Endothelial cell of umbilical vein (primary cell): ENCODE data around the gene GLRX5. TPM values are rescaled to one million over a fixed set of nuclear protein-coding genes. Genes with fewer than 3 reads are reported as not detected.

Experiments used
- BruUV-seq: library from RNA; stranded (reverse); fragments of 400-500 nt; replicated peaks from 2 replicates; lab custom pipeline; 2021; lab: Mats Ljungman, UMichigan
- CTCF ChIA-PET: fragments of 300-600, 350-600 bp; sonication (Branson Sonifier 250); formaldehyde crosslinking; loops from one replicate; lab custom pipeline; 2021; ENCODE audit warnings: antibody characterized with exemption, inconsistent platforms; lab: Charles Lee
- POLR2A ChIA-PET: fragments of 300-600, 350-600 bp; sonication (Branson Sonifier 250); formaldehyde crosslinking; loops from one replicate; lab custom pipeline; 2021; ENCODE audit warnings: antibody characterized with exemption, inconsistent platforms; lab: Charles Lee
- DNase-seq: peaks from one replicate; pipeline ENCODE4 v3.0.0-alpha.2; 2011; ENCODE audit warnings: low read depth, low spot score
- FAIRE-seq: peaks from 2 replicates; lab custom pipeline; 2011; peaks lifted over from hg19 to GRCh38; lab: Jason Lieb, UNC
- H2AFZ ChIP-seq: 2 replicates; pipeline ENCODE4 v1.6.0; 2012; ENCODE audit warnings: low read depth, low read length, control low read depth, inconsistent platforms
- H3K27ac ChIP-seq: 2 replicates; pipeline ENCODE4 v1.5.1; 2011; ENCODE audit warnings: low read depth, mild to moderate bottlenecking, control low read depth, low read length, moderate library complexity; ENCODE audit not compliant: insufficient read depth
- H3K27me3 ChIP-seq, 2 experiments: 2 replicates each; pipeline versions ENCODE4 v1.6.0 to v1.6.1; 2011; ENCODE audit warnings: low read length in 2 of 2, mixed read lengths in 1 of 2; ENCODE audit not compliant: control insufficient read depth in 2 of 2, insufficient read depth in 2 of 2
- H3K36me3 ChIP-seq, 2 experiments: 2 replicates in 1 of 2; 3 replicates in 1 of 2; pipeline ENCODE4 v1.5.1; 2011; ENCODE audit warnings: low read length in 2 of 2, mild to moderate bottlenecking in 1 of 2, moderate library complexity in 1 of 2; ENCODE audit not compliant: control insufficient read depth in 2 of 2, insufficient read depth in 2 of 2; ENCODE audit errors: extremely low read depth in 1 of 2
- H3K4me1 ChIP-seq: 3 replicates; pipeline ENCODE4 v1.5.1; 2011; ENCODE audit warnings: mild to moderate bottlenecking, low read length; ENCODE audit not compliant: control insufficient read depth, insufficient read depth; ENCODE audit errors: extremely low read depth
- H3K4me2 ChIP-seq: 2 replicates; pipeline ENCODE4 v1.6.1; 2011; ENCODE audit warnings: low read length, control low read depth, mixed read lengths; ENCODE audit not compliant: insufficient read depth
- H3K4me3 ChIP-seq, 3 experiments: fragments of 200-600 bp in 1 of 3; sonication (generic), shearing (Covaris generic) in 1 of 3; replicated peaks in 1 of 3; 2 replicates each; pipeline ENCODE4 v1.5.1; 2011 to 2016; ENCODE audit warnings: control low read depth in 3 of 3, low read length in 3 of 3, mild to moderate bottlenecking in 2 of 3, inconsistent platforms in 1 of 3, low read depth in 1 of 3, moderate library complexity in 1 of 3; ENCODE audit not compliant: insufficient read depth in 1 of 3
- H3K79me2 ChIP-seq: 2 replicates; pipeline ENCODE4 v1.6.0; 2012; ENCODE audit warnings: low read length, inconsistent platforms; ENCODE audit not compliant: control insufficient read depth, insufficient read depth
- H3K9ac ChIP-seq: replicated peaks from 2 replicates; pipeline ENCODE3; 2011; ENCODE audit warnings: low read length, control low read depth; ENCODE audit not compliant: insufficient read depth; ENCODE audit errors: extremely low read depth
- H3K9me1 ChIP-seq: replicated peaks from 3 replicates; pipeline ENCODE4 v1.6.0; 2011; ENCODE audit warnings: mild to moderate bottlenecking, low read length; ENCODE audit not compliant: control insufficient read depth, insufficient read depth; ENCODE audit errors: extremely low read depth
- H3K9me3 ChIP-seq: replicated peaks from 2 replicates; pipeline ENCODE4 v1.5.1; 2012; ENCODE audit warnings: low read length, inconsistent platforms; ENCODE audit not compliant: control insufficient read depth, insufficient read depth
- H4K20me1 ChIP-seq: replicated peaks from 2 replicates; pipeline ENCODE3; 2011; ENCODE audit warnings: mild to moderate bottlenecking, low read length; ENCODE audit not compliant: control insufficient read depth, insufficient read depth; ENCODE audit errors: extremely low read depth
- EZH2 ChIP-seq: IDR thresholded peaks from 2 replicates; pipeline ENCODE4 v1.6.1; 2012; ENCODE audit warnings: borderline replicate concordance, low read depth, mild to moderate bottlenecking, moderate library complexity, low read length, inconsistent platforms; ENCODE audit not compliant: severe bottlenecking
- FOS ChIP-seq: IDR thresholded peaks from 2 replicates; pipeline ENCODE4 v1.6.1; 2011; ENCODE audit warnings: mild to moderate bottlenecking, low read length, moderate library complexity, borderline replicate concordance; ENCODE audit not compliant: insufficient read depth
- GATA2 ChIP-seq: IDR thresholded peaks from 2 replicates; pipeline ENCODE4 v1.7.0; 2011; ENCODE audit warnings: low read depth, mild to moderate bottlenecking, moderate library complexity, mixed read lengths, low read length; ENCODE audit not compliant: insufficient read length, insufficient read depth
- JUN ChIP-seq: IDR thresholded peaks from 2 replicates; pipeline ENCODE4 v1.6.1; 2011; ENCODE audit warnings: borderline replicate concordance, low read depth; ENCODE audit not compliant: insufficient read length, insufficient read depth
- MYC ChIP-seq: IDR thresholded peaks from one replicate; pipeline ENCODE4 v1.6.1; 2011; ENCODE audit warnings: mild to moderate bottlenecking, low read depth, low read length
- POLR2A ChIP-seq: IDR thresholded peaks from 2 replicates; pipeline ENCODE4 v1.6.1; 2012; ENCODE audit warnings: low read depth, mild to moderate bottlenecking, control low read depth, low read length
- POLR2AphosphoS5 ChIP-seq: IDR thresholded peaks from 2 replicates; pipeline ENCODE4 v1.6.1; 2012; ENCODE audit warnings: low read depth, mild to moderate bottlenecking, control low read depth, low read length, moderate library complexity; ENCODE audit not compliant: insufficient read depth
- dilution Hi-C: fragments of 300-500 bp; cut with MboI; formaldehyde crosslinking; loops from one replicate; pipeline ENCODE4 v1.15.0; 2019; ENCODE audit warnings: low sequenced_read_pairs; ENCODE audit not compliant: extremely low pct_ligation_motif_present
- intact Hi-C: fragments of 100-400 bp; cut with micrococcal nuclease; formaldehyde crosslinking; loops from one replicate; pipeline ENCODE4 v1.10.0; 2022
- polyA plus RNA-seq, 4 experiments: library from polyadenylated mRNA; depleted of rRNA in 3 of 4; stranded (reverse) in 3 of 4; unstranded in 1 of 4; fragments of >200 nt; gene quantifications; 2 replicates each; pipeline versions ENCODE4 v1.2.1 to v1.2.3, GENCODE V29; 2011 to 2012; ENCODE audit warnings: missing spikeins in 1 of 4
- total RNA-seq: library from RNA; stranded (reverse); gene quantifications from 2 replicates; pipeline ENCODE4 v1.2.3, GENCODE V29; 2021
- TF ChIP-seq, protein P1 (sequence below): IDR thresholded peaks from 2 replicates; pipeline ENCODE4 v1.6.1; 2011; ENCODE audit not compliant: insufficient read depth, insufficient read length
- TF ChIP-seq, protein P2 (sequence below), 2 donors: IDR thresholded peaks; 1 replicate in 1 of 2; 2 replicates in 1 of 2; pipeline ENCODE4 v1.5.1; 2011; ENCODE audit warnings: low read length in 2 of 2, mild to moderate bottlenecking in 2 of 2, moderate library complexity in 2 of 2, control low read depth in 1 of 2, inconsistent platforms in 1 of 2, low read depth in 1 of 2; ENCODE audit not compliant: insufficient read depth in 1 of 2; ENCODE audit errors: extremely low read depth in 1 of 2

GLRX5 gene
- total and polyA plus RNA-seq, 2 donors (not counting 3 experiments of a cell fraction or from before 2014, with no cell fraction given) = 42.6 to 52.0 TPM

DNA sequence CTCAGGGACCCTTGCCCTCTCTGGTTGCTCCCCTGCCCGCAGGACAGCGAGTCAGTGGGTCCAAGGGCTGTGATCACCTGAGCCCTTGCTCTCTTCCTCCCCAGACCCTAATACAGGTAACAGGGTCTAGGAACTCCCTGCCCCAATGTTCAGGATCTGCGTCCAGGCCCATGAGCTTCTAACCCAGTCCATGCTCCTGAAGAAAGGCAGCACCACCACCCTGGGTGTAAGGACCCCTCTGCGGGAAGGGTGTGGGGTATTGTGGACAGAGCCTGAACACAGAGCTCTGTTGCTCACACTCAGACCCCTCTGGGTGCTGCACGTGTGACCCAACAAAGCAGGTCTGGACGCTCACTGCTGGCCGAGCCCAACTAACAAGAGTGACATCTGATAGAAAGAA, 18.3 kb downstream of the GLRX5 start:
- BruUV-seq = no TSS peak
- H4K20me1 ChIP-seq = no peaks in the 10 kb centered on the region
- CTCF ChIA-PET = interaction anchor here (1.0 to 1.1 kb wide), 2 partner anchors 9 to 111 kb away, joined by 3 to 4 read pairs; no protein-coding TSS in a partner anchor

More for the DNA sequence above, 18.3 kb downstream of the GLRX5 start:
- intact Hi-C loops (no loop called here), dilution Hi-C loops (no loop called here)
- Histone ChIP-seq H3K4me1 (peaks cover 10% of the 10 kb centered on the region), H3K9me1 (no peaks in the 10 kb centered on the region), H3K79me2 (no peaks in the 10 kb centered on the region), H2AFZ (no peak overlapping the region), H3K4me3 (no peak overlapping the region), H3K27me3 (no peaks in the 10 kb centered on the region), H3K36me3 (no peaks in the 10 kb centered on the region), H3K4me2 (no peak overlapping the region), H3K9ac (no peak overlapping the region), H3K27ac (no peak overlapping the region), H3K9me3 (no peaks in the 10 kb centered on the region)
- DNase-seq (no peak), FAIRE-seq (no peak)
- POLR2A ChIA-PET = no interaction called here
- no peak for TF ChIP-seq MYC
- no peak for TF ChIP-seq JUN
- TF ChIP-seq, protein P1, sequence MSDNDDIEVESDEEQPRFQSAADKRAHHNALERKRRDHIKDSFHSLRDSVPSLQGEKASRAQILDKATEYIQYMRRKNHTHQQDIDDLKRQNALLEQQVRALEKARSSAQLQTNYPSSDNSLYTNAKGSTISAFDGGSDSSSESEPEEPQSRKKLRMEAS = no peak
- no peak for TF ChIP-seq POLR2AphosphoS5
- no peak for TF ChIP-seq POLR2A
- TF ChIP-seq EZH2 = no peak
- TF ChIP-seq GATA2 = no peak
- TF ChIP-seq FOS = no peak
- TF ChIP-seq, protein P2, sequence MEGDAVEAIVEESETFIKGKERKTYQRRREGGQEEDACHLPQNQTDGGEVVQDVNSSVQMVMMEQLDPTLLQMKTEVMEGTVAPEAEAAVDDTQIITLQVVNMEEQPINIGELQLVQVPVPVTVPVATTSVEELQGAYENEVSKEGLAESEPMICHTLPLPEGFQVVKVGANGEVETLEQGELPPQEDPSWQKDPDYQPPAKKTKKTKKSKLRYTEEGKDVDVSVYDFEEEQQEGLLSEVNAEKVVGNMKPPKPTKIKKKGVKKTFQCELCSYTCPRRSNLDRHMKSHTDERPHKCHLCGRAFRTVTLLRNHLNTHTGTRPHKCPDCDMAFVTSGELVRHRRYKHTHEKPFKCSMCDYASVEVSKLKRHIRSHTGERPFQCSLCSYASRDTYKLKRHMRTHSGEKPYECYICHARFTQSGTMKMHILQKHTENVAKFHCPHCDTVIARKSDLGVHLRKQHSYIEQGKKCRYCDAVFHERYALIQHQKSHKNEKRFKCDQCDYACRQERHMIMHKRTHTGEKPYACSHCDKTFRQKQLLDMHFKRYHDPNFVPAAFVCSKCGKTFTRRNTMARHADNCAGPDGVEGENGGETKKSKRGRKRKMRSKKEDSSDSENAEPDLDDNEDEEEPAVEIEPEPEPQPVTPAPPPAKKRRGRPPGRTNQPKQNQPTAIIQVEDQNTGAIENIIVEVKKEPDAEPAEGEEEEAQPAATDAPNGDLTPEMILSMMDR (IDR thresholded peaks at IDR 0.05; ENCODE audit: extremely low read depth in 1 of 2, insufficient read depth in 1 of 2, low read depth in 1 of 2, low read length in 2 of 2) = no peak
